Vagina (tissue), 2 donors: ENCODE measurements around the gene CCNY. TPM values are rescaled to one million over a fixed set of nuclear protein-coding genes. Genes with fewer than 3 reads are reported as not detected.
"Not testable (repeated sequence)": the region's sequence is repeated elsewhere in the genome, so short reads cannot be mapped to it uniquely, and the experiment has no call there.

Experiments used
- DNase-seq, 2 donors: peaks; one replicate each; pipeline ENCODE4 v3.0.0-alpha.2; 2017; ENCODE audit errors: extremely low spot score in 2 of 2
- H3K27ac ChIP-seq: fragments of 200-600 bp; sonication (generic); one replicate; pipeline ENCODE4 v1.5.1; 2019
- H3K27me3 ChIP-seq: fragments of 200-600 bp; sonication (generic); one replicate; pipeline ENCODE4 v1.5.1; 2019
- H3K36me3 ChIP-seq, 2 donors: fragments of 200-600 bp; sonication (generic); one replicate each; pipeline ENCODE4 v1.5.1; 2017 to 2019
- H3K4me1 ChIP-seq: fragments of 200-600 bp; sonication (generic); one replicate; pipeline ENCODE4 v1.5.1; 2019
- H3K4me3 ChIP-seq, 2 donors: fragments of 200-600 bp; sonication (generic); 1 replicate in 1 of 2; 2 replicates in 1 of 2; pipeline ENCODE4 v1.5.1; 2016 to 2019
- H3K9me3 ChIP-seq: fragments of 200-600 bp; sonication (generic); one replicate; pipeline ENCODE4 v1.5.1; 2019
- POLR2A ChIP-seq, 2 donors: fragments of 450-650 bp; IDR thresholded peaks; one replicate each; pipeline ENCODE4 v1.6.1; 2017; ENCODE audit warnings: antibody characterized with exemption in 2 of 2, mild to moderate bottlenecking in 2 of 2, moderate library complexity in 2 of 2
- POLR2AphosphoS5 ChIP-seq, 2 donors: sonication (generic); formaldehyde crosslinking; IDR thresholded peaks; one replicate each; pipeline ENCODE4 v1.9.0; 2017; ENCODE audit warnings: antibody characterized with exemption in 2 of 2, mild to moderate bottlenecking in 2 of 2, low read depth in 1 of 2; ENCODE audit not compliant: insufficient read depth in 1 of 2
- intact Hi-C: fragments of 100-400 bp; cut with DNase I; formaldehyde crosslinking; loops from one replicate; pipeline ENCODE4 v1.15.1; 2023
- total RNA-seq: library from RNA; depleted of rRNA; stranded (reverse); fragments of >200 nt; gene quantifications from one replicate; pipeline ENCODE4 v1.2.3, GENCODE V29; 2016
- TF ChIP-seq, protein P1 (sequence below), 3 experiments: fragments of 450-650 bp in 2 of 3; fragments of 200-600 bp in 1 of 3; sonication (generic) in 1 of 3; IDR thresholded peaks; one replicate each; pipeline ENCODE4 v1.5.1; 2017 to 2019; ENCODE audit warnings: antibody characterized with exemption in 3 of 3, mild to moderate bottlenecking in 2 of 3, moderate library complexity in 2 of 3

The CCNY gene
- total RNA-seq, 1 donor from 2014 or later: 28.5 TPM

DNA sequence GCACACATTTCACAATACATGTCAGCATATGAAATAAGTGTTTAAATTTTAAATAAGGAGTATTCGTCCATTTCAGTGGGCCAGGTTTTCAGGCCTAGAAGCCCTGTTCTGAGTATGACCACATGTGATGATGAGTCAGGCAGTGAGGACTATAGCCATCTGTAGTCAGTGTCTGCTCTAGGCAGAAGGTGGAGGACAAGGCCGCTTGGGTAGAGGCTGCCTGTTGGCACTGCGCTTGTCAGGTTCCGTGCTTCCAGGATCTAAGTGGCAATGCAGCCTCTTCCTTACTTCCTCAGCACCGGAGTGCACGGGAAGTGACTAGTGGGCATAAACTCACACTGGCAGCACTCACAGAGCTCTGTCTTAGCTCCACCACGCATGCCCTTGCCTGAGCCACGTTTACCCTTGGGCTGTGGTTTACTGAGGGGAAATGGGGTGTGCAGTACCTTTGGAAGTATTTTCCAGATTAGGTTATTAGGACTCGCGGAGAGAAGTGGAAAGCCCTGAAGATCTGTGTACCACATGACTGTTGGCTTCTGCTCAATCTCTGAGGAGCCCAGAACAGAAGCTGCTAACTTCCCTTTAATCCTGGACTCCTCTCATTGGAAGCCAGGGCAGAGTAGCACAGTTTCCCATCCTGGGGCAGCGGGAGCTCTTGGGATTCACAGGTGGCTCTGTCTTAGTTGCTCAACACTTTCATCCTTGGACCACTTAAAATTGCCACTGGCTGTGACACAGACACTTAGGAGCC, 181.3 kb downstream of the CCNY start:
- DNase-seq: no peak
- no peaks in the 10 kb centered on the region for H3K36me3 ChIP-seq
- peaks cover 22% of the 10 kb centered on the region for H3K4me1 ChIP-seq
- intact Hi-C loops: no loop called here
- H3K27me3 ChIP-seq: no peaks in the 10 kb centered on the region
- TF ChIP-seq POLR2AphosphoS5 (IDR thresholded peaks at IDR 0.05; ENCODE audit: insufficient read depth in 1 of 2, low read depth in 1 of 2) (no peak), POLR2A (IDR thresholded peaks at IDR 0.05) (no peak)
- TF ChIP-seq, protein P1, sequence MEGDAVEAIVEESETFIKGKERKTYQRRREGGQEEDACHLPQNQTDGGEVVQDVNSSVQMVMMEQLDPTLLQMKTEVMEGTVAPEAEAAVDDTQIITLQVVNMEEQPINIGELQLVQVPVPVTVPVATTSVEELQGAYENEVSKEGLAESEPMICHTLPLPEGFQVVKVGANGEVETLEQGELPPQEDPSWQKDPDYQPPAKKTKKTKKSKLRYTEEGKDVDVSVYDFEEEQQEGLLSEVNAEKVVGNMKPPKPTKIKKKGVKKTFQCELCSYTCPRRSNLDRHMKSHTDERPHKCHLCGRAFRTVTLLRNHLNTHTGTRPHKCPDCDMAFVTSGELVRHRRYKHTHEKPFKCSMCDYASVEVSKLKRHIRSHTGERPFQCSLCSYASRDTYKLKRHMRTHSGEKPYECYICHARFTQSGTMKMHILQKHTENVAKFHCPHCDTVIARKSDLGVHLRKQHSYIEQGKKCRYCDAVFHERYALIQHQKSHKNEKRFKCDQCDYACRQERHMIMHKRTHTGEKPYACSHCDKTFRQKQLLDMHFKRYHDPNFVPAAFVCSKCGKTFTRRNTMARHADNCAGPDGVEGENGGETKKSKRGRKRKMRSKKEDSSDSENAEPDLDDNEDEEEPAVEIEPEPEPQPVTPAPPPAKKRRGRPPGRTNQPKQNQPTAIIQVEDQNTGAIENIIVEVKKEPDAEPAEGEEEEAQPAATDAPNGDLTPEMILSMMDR (IDR thresholded peaks at IDR 0.05): no peak
- H3K9me3 ChIP-seq: no peaks in the 10 kb centered on the region
- no peak overlapping the region for H3K27ac ChIP-seq
- no peak overlapping the region for H3K4me3 ChIP-seq

DNA sequence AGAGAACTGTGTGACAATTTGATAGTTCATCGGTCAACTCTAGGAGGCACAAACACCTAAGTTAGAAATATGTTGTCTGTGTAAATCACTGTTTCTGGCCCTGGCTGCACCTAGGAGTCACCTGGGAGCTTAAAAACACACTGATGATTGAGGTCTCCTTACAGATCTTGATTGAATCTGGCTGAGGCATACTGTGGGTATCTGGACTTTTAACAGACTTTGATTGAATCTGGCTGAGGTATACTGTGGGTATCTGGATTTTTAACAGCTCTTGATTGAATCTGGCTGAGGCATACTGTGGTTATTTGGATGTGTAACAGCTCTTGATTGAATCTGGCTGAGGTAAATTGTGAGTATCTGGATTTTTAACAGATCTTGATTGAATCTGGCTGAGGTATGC, 181.9 kb downstream of the CCNY start:
- H3K4me1 ChIP-seq: peaks cover 22% of the 10 kb centered on the region
- H3K27ac ChIP-seq, H3K27me3 ChIP-seq, intact Hi-C loops, H3K36me3 ChIP-seq, H3K4me3 ChIP-seq, DNase-seq, H3K9me3 ChIP-seq: not testable (repeated sequence)

DNA sequence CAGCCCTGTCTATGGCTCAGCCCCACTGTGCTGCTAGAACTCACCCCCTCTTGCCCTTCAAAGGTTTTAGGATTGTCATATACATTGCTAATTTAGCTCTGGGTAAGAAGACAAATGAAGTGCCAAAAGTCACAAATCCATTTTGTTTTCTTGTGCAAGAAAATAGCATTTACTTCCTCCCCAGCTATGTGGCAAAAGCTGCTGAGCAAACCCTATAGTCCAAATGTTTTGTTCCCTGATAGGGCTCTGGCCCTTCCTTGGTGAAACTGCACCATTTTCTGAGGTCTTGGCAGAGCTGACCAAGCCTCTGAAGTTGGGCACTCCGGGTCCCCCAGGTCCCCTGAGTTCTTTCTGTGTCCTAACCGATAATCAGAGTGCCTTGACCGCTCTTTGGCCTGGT, 184.7 kb downstream of the CCNY start:
- intact Hi-C loops: no loop called here
- TF ChIP-seq, protein P1 (IDR thresholded peaks at IDR 0.05): no peak
- TF ChIP-seq POLR2AphosphoS5 (IDR thresholded peaks at IDR 0.05; ENCODE audit: insufficient read depth in 1 of 2, low read depth in 1 of 2): no peak
- no peak for DNase-seq
- Histone ChIP-seq H3K27ac (no peak overlapping the region), H3K4me1 (peaks cover 12% of the 10 kb centered on the region), H3K36me3 (no peaks in the 10 kb centered on the region), H3K9me3 (no peaks in the 10 kb centered on the region), H3K4me3 (no peak overlapping the region), H3K27me3 (no peaks in the 10 kb centered on the region)

DNA sequence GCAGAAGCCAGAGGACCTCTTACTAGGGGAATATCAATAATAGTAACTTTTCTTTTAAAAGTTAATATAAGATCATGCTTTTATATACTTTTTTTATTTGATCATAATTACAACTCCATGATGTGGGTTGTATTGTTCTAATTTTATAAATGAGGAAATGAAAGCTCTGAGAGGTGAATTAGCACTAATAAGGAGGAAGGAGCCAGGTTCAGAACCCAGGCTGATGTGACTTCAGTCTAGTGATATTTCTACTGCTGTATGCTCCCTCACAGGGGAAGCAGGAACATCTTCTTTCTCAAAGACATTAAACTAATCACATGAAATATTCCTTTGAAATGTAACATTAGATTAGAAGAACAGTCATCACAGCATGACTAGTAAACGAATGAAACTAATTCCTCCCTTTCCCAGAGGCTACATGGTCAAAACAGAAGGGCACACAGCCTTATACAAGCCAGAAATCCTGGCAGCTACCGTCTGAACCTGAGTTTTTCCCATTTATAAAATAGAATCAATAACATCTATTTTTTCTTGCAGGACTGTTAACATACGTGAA, 187.4 kb downstream of the CCNY start:
- no peak overlapping the region for H3K27ac ChIP-seq
- no peak for TF ChIP-seq POLR2AphosphoS5 (IDR thresholded peaks at IDR 0.05; ENCODE audit: insufficient read depth in 1 of 2, low read depth in 1 of 2)
- no peak for TF ChIP-seq POLR2A (IDR thresholded peaks at IDR 0.05)
- TF ChIP-seq, protein P1 (IDR thresholded peaks at IDR 0.05): no peak
- H3K4me3 ChIP-seq: no peak overlapping the region

DNA sequence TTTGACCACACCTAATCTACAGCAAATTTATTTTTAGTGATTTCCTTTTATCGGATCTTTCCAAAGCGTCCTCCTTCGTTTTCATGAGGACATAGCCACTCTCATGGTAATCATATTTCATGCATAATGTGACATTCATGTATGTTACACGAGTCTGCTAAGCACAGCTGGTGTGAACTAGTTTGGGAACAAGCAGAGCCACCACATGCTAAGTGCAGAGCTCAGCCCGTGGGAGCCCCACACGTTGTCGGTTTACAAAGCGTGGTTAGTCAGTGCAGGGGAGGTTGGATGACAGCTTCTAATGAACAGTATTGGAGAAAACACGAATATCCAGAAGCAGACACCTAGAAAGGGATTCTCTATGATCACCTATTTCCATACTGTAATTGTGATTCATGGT, 190.4 kb downstream of the CCNY start:
- no peaks in the 10 kb centered on the region for H3K9me3 ChIP-seq
- DNase-seq: no peak
- no peak overlapping the region for H3K4me3 ChIP-seq
- TF ChIP-seq, protein P1 (IDR thresholded peaks at IDR 0.05): no peak
- TF ChIP-seq POLR2AphosphoS5 (IDR thresholded peaks at IDR 0.05; ENCODE audit: insufficient read depth in 1 of 2, low read depth in 1 of 2): no peak
- no peaks in the 10 kb centered on the region for H3K4me1 ChIP-seq
- peaks cover 0 to 15% of the 10 kb centered on the region in 2 donors for H3K36me3 ChIP-seq
- no peak overlapping the region for H3K27ac ChIP-seq
- H3K27me3 ChIP-seq: no peaks in the 10 kb centered on the region
- intact Hi-C loops: no loop called here

More for the DNA sequence above, 187.4 kb downstream of the CCNY start:
- H3K36me3 ChIP-seq: no peaks in the 10 kb centered on the region
- intact Hi-C loops: no loop called here
- no peaks in the 10 kb centered on the region for H3K9me3 ChIP-seq
- no peaks in the 10 kb centered on the region for H3K27me3 ChIP-seq
- no peak for DNase-seq
- no peaks in the 10 kb centered on the region for H3K4me1 ChIP-seq
